A673 (cell line): ENCODE measurements around the gene KRT82.

Experiments
- EZH2 ChIP-seq: fragments of 200-600 bp; sonication (generic); IDR thresholded peaks from 2 replicates; pipeline ENCODE4 v1.6.1; 2017; ENCODE audit warnings: borderline replicate concordance, low read depth, mild to moderate bottlenecking, mixed read lengths, antibody characterized with exemption, low read length; ENCODE audit not compliant: poor library complexity, severe bottlenecking
- TF ChIP-seq, protein P1 (sequence below): fragments of 300-800, 200-600 bp; sonication (generic); conservative IDR thresholded peaks from 2 replicates; pipeline ENCODE4 v1.5.1; 2017; ENCODE audit warnings: low read depth, mild to moderate bottlenecking, antibody characterized with exemption, low read length, moderate library complexity, mixed read lengths

DNA sequence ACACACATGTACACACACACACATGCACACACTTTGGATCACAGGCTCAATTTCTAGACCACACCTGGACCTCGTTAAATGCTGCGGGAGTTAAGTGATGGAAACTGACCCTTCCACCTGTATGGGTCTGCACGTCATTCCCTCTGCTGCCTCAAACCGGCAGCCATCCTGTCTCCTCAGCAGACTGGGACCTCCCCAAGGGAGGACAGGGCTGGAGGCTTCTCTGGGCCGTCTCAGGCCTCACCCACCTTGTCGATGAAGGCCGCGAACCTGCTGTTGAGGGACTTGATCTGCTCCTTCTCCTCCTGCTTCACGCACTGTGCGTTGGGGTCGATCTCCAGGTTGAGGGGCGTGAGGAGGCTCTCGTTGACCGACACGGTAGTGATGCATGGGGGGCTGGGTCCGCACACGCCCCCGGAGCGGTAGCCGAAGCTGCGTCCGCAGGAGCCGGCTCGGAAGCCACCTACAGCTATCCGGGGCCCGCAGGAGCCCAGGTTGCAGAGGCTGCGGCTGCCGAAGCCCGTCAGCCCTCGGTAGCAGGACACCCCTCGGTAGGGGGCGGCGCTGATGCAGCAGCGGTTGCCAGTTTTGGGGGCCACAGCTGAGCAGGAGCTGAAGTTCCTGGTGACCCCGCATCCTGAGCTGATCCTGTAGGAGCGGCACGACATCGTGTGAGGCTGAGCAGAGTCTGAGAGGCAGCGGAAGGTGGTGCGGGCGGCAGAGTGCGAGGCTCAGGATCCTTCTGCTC, 39.2 kb downstream of the KRT82 start, which contains the start of gene KRT85:
- TF ChIP-seq, protein P1, sequence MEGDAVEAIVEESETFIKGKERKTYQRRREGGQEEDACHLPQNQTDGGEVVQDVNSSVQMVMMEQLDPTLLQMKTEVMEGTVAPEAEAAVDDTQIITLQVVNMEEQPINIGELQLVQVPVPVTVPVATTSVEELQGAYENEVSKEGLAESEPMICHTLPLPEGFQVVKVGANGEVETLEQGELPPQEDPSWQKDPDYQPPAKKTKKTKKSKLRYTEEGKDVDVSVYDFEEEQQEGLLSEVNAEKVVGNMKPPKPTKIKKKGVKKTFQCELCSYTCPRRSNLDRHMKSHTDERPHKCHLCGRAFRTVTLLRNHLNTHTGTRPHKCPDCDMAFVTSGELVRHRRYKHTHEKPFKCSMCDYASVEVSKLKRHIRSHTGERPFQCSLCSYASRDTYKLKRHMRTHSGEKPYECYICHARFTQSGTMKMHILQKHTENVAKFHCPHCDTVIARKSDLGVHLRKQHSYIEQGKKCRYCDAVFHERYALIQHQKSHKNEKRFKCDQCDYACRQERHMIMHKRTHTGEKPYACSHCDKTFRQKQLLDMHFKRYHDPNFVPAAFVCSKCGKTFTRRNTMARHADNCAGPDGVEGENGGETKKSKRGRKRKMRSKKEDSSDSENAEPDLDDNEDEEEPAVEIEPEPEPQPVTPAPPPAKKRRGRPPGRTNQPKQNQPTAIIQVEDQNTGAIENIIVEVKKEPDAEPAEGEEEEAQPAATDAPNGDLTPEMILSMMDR, result no peak
- TF ChIP-seq EZH2, result no peak
